Astrocyte (in vitro differentiated cells and primary cell): ENCODE results near the gene CMTM1.

ENCODE experiments used
- EZH2 ChIP-seq: IDR thresholded peaks from 2 replicates; pipeline ENCODE4 v1.6.1; 2012; ENCODE audit warnings: mild to moderate bottlenecking, low read length, inconsistent platforms; ENCODE audit not compliant: insufficient read depth
- TF ChIP-seq, protein P1 (sequence below): IDR thresholded peaks from 2 replicates; pipeline ENCODE4 v1.5.1; 2011; ENCODE audit warnings: low read depth, mild to moderate bottlenecking, inconsistent platforms, low read length, moderate library complexity; ENCODE audit not compliant: insufficient read depth

DNA sequence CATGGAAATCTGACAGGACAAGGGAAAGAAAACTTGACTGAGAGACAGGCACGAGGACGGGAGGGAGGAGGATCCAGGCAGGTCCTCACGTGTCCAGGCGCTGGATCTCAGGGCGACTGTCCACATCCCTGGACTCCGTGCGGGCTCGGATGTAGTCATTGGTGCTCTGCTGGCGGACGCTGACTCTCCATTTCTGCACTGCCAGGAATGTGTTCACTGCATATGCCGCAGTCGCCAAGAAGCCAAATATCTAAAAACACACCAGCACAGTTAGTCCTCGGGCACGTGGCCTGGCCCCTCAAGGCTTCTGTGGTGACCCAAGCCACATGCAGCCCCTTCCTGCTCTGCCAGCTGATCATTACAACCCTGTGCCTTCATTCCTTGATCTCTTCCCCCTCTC lies 55.7 kb downstream of the CMTM1 start:
- TF ChIP-seq, protein P1, sequence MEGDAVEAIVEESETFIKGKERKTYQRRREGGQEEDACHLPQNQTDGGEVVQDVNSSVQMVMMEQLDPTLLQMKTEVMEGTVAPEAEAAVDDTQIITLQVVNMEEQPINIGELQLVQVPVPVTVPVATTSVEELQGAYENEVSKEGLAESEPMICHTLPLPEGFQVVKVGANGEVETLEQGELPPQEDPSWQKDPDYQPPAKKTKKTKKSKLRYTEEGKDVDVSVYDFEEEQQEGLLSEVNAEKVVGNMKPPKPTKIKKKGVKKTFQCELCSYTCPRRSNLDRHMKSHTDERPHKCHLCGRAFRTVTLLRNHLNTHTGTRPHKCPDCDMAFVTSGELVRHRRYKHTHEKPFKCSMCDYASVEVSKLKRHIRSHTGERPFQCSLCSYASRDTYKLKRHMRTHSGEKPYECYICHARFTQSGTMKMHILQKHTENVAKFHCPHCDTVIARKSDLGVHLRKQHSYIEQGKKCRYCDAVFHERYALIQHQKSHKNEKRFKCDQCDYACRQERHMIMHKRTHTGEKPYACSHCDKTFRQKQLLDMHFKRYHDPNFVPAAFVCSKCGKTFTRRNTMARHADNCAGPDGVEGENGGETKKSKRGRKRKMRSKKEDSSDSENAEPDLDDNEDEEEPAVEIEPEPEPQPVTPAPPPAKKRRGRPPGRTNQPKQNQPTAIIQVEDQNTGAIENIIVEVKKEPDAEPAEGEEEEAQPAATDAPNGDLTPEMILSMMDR, result no peak
- TF ChIP-seq EZH2, result no peak
